HG02884 (cell line): ENCODE measurements around the gene SOWAHD.
A peak's percentile ranks its signal among the peaks of the same experiment; 100 is the strongest.
"Not testable (repeated sequence)": the region's sequence is repeated elsewhere in the genome, so short reads cannot be mapped to it uniquely, and the experiment has no call there.

Source experiments
- ATAC-seq: cut with Tn5 transposase; IDR thresholded peaks from one replicate; pipeline ENCODE4 v1.9.1; 2021; ENCODE audit warnings: mild to moderate bottlenecking, moderate library complexity; ENCODE audit not compliant: unreplicated experiment

Gene SOWAHD

GRCh38 chrX:119757646-119757978 lies 776 bp upstream of the SOWAHD start:
- no peak for ATAC-seq

- ATAC-seq = no peak
Observed at GRCh38 chrX:119758731-119759247, 401 bp downstream of the SOWAHD start.

DNA sequence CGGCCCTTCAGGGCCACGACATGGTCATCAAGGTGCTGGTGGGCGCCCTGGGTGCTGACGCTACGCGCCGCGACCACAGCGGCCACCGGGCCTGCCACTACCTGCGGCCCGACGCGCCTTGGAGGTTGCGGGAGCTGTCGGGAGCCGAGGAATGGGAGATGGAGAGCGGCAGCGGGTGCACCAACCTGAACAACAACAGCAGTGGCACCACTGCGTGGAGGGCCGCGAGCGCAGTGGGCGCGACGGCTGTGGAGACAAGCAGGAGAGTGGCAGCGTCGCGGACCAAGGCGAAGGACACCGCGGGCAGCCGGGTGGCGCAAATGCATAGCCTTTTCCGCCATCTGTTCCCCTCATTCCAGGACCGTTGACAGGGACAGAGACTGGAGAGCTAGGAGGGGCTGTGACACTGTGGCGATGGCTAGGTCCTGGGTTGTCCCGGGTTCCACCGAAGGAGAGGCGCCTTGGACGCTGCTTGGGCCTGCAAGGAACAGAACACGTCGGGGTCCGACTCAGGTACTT lies 919 bp downstream of the SOWAHD start:
- ATAC-seq = no peak

GRCh38 chrX:119760026-119760877 lies 1.9 kb downstream of the SOWAHD start:
- ATAC-seq = no peak

DNA sequence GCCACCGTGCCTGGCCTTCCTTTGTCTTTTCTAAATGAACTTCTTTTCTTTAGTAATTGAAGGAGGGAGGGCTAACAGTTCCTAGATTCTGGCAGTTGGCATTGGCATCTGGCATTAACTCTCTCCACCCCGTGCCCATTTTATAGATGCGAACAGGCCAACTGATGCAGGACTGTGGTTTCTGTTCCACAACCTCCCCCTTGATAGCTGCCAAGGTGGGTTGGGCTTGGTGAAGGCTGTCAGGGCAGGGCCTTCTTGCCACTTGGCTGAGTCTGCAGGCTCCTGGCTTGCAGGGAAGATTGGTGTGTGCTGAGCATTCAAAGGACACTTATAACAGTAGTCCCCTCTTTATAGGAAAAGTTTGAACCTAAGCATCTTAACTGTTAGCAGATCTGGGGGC lies 4.3 kb downstream of the SOWAHD start:
- no peak for ATAC-seq

GRCh38 chrX:119763181-119763580 lies 4.8 kb downstream of the SOWAHD start:
- no peak for ATAC-seq

GRCh38 chrX:119763836-119764387 lies 5.5 kb downstream of the SOWAHD start:
- no peak for ATAC-seq

GRCh38 chrX:119768436-119768835 lies 10.0 kb downstream of the SOWAHD start:
- not testable (repeated sequence) for ATAC-seq

GRCh38 chrX:119769388-119769787 lies 11.0 kb downstream of the SOWAHD start:
- not testable (repeated sequence) for ATAC-seq

GRCh38 chrX:119775517-119776238 lies 17.3 kb downstream of the SOWAHD start:
- no peak for ATAC-seq

GRCh38 chrX:119778829-119779228 lies 20.4 kb downstream of the SOWAHD start:
- no peak for ATAC-seq

DNA sequence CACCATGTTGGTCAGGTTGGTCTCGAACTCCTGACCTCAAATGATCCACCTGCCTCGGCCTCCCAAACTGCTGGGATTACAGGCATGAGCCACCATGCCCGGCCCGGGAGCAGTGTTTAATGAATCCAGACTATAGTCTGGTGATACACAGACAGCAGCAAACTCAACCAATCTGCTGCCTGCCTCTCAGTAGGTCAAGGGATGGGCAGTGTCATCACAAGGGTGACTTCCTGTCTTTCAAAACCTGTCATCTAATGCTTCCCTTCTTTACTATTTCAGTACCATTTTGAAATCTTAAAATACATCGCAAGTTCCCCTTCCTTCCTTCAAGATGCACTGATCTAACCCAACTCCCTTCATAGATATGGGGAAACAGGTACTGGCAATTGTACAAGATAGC lies 24.6 kb downstream of the SOWAHD start:
- no peak for ATAC-seq

DNA sequence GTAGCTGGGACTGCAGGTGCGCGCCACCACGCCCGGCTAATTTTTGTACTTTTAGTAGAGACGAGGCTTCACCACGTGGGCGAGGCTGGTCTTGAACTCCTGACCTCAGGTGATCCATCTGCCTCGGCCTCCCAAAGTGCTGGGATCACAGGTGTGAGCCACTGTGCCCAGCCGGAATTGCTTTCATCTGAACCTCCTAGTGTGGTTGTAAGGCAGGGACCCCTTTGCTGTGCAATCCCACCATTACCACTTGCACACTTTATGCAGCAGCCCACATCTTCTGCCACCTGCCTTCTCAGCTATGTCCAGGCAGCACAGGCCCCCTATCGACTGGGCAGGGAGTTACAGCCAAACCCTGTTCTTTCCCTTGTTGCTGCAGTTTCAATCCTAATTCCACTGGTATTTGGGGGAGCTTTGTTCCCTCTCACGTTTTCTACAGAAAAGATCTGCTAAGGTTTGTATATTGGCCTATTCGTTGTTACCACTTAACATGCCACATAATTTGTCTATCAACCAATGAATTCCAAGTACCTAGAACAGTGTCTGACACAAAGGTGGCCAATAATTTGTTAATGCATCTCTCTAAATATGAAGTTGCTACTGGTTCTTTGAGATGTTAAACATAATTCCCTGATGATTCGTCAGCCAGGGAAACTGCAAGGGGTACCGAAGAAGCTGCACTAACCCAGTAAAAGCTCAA lies 26.5 kb downstream of the SOWAHD start:
- ATAC-seq = no peak

GRCh38 chrX:119790977-119791436 lies 32.6 kb downstream of the SOWAHD start:
- ATAC-seq = peak; percentile 11

DNA sequence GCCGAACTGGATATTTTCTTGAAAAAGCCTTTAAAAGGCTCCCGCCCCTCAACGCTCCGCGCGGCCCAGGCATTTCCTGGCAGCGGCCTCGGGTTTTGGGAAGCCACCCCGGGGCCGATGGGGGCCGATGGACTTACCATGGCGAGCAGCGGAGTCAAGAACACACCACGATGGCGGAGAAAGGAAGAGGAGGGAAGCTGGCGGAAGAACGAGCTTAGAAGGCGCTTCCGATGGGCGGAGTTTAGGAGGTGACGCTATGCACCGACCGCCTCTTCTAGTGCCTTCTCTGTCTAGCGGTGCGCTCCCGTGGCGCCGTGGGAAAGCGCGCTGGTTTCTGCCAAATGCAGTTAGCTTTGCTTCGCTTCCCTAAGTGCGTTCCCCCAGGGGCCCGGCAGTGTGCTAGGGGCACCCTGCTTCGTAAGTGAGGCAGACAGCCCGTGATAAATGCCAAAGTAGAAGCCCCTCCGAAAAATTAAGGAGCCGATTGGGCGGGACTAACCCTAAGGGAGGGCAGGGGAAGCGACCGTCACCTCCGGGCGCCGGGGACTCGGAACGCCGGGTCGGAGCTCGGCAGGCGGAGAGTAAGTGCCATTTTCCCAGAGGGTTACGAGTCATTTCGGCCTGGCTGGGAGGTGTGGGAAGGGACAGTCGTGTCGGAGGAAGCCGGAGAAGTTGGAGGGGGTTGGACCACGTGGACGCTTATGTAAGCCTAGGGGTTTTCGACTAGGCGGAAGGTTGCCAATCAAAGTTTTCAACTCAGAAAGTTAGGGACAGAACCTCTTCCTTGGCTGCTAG lies 33.2 kb downstream of the SOWAHD start, which contains the start of gene RPL39:
Gene RPL39, minus strand, starts transcription at position 194 of the 795 bp plus-strand sequence. Its CDS starts 54 bp downstream, at position 140.
- peak; percentile 77 for ATAC-seq

GRCh38 chrX:119801253-119802221 lies 43.1 kb downstream of the SOWAHD start:
- no peak for ATAC-seq

GRCh38 chrX:119802546-119802945 lies 44.2 kb downstream of the SOWAHD start:
- ATAC-seq = no peak

GRCh38 chrX:119808461-119808860 lies 50.1 kb downstream of the SOWAHD start:
- ATAC-seq = not testable (repeated sequence)
